ENCODE data around the gene ACAN. TPM values are rescaled to one million over a fixed set of nuclear protein-coding genes. Genes with fewer than 3 reads are reported as not detected.

Gene ACAN
- total and polyA plus RNA-seq, 9 of the 15 experiments (the other 6 are each of a cell fraction or from before 2014, with no cell fraction given) = not detected

- Histone ChIP-seq H3K9ac (ENCODE audit: insufficient read depth in 1 of 2, low read depth in 2 of 2, low read length in 2 of 2) (no peak overlapping the region), H3K9me3 (replicated peaks; ENCODE audit: control insufficient read depth, insufficient read depth, low read depth, low read length) (no peaks in the 10 kb centered on the region), H3K4me3 (no peak overlapping the region), H2AFZ (ENCODE audit: low read depth, low read length) (no peak overlapping the region), H3K36me3 (ENCODE audit: control insufficient read depth, insufficient read depth, low read length) (no peaks in the 10 kb centered on the region), H3K27ac (ENCODE audit: extremely low read depth, low read depth, low read length) (no peak overlapping the region), H3K27me3 (ENCODE audit: control insufficient read depth in 2 of 2, insufficient read depth in 2 of 2, low read length in 2 of 2) (peaks cover 0 to 17% of the 10 kb centered on the region in 2 experiments; a peak in 4 of 5 replicates), H3K79me2 (ENCODE audit: control insufficient read depth, insufficient read depth, low read length) (no peaks in the 10 kb centered on the region), H4K20me1 (replicated peaks; ENCODE audit: control insufficient read depth, insufficient read depth, low read length) (no peaks in the 10 kb centered on the region; the same call in 1 of the 2 replicates), H3K4me1 (replicated peaks in 1 of 2; ENCODE audit: control insufficient read depth in 2 of 2, insufficient read depth in 2 of 2, low read length in 2 of 2) (peaks cover under 1 to 21% of the 10 kb centered on the region in 2 experiments; a peak in 3 of 5 replicates), H3K4me2 (ENCODE audit: insufficient read depth, low read length) (no peak overlapping the region), H3K9me1 (ENCODE audit: control insufficient read depth, insufficient read depth, low read length) (no peaks in the 10 kb centered on the region)
- intact Hi-C loops (cut with micrococcal nuclease) (no loop called here), in situ Hi-C loops (cut with MboI) (no loop called here)
- TF ChIP-seq NFIX (CRISPR knock-in tag; IDR thresholded peaks at IDR 0.05; ENCODE audit: low read depth) = peak; percentile 31; the same call in 1 of the 2 replicates
- no peak for TF ChIP-seq DPF2 (IDR thresholded peaks at IDR 0.05)
- TF ChIP-seq NFIC (IDR thresholded peaks at IDR 0.05) = peak; percentile 89
- peak; percentile 22; the same call in 1 of the 2 replicates for TF ChIP-seq MAFG (tag; conservative IDR thresholded peaks at IDR 0.05)
- 0 out of 2 replicates have a peak, but pooled peaks have one; percentile 22 for TF ChIP-seq MAFF (IDR thresholded peaks at IDR 0.05; ENCODE audit: low read length)
- TF ChIP-seq C11orf30 (IDR thresholded peaks at IDR 0.05; ENCODE audit: low read depth) = peak; percentile 58
- 0 out of 2 replicates have a peak, but pooled peaks have one; percentile 42 for TF ChIP-seq ESRRA (IDR thresholded peaks at IDR 0.05; ENCODE audit: borderline replicate concordance, low read depth)
- no peak for TF ChIP-seq CREB3 (tag; conservative IDR thresholded peaks at IDR 0.05; ENCODE audit: low read depth)
- peak; percentile 72 for TF ChIP-seq ZNF316 (IDR thresholded peaks at IDR 0.05)
- TF ChIP-seq KDM1A (IDR thresholded peaks at IDR 0.05) = peak in 1 of 2 experiments; percentile 24; a peak in 1 of 4 replicates
- TF ChIP-seq RBM25 (IDR thresholded peaks at IDR 0.05; ENCODE audit: low read depth, low read length, severe bottlenecking) = peak; percentile 69
- TF ChIP-seq SMARCA5 (IDR thresholded peaks at IDR 0.05) = 0 out of 2 replicates have a peak, but pooled peaks have one; percentile 43
- peak; percentile 82 for TF ChIP-seq BCOR (IDR thresholded peaks at IDR 0.05)
- no peak for TF ChIP-seq EGR1 (conservative IDR thresholded peaks at IDR 0.05)
- no TSS peak for BruUV-seq (replicated peaks)
- FAIRE-seq = no peak
- DNase-seq (ENCODE audit: extremely low read depth in 1 of 4, low spot score in 3 of 4) = no peak
- ATAC-seq = no peak
- ChIA-PET POLR2A (interaction anchor here (1.0 to 1.8 kb wide), 5 partner anchors 9 to 20 kb away, joined by 3 to 5 read pairs (median 3); no protein-coding TSS in a partner anchor), CTCF (ENCODE audit: low intra/inter-chr PET ratio) (interaction anchor here (0.6 kb wide), 1 partner anchor 169 kb away, joined by 3 read pairs; no protein-coding TSS in a partner anchor)
- 27% methylated on average over 6 of the region's 7 CpGs for WGBS (ENCODE audit: insufficient coverage, low coverage, missing lambda C conversion rate)
Measured at GRCh38 chr15:88891540-88892254, 88.5 kb downstream of the ACAN start.

Measured in K562 (cell line).